Measurements from ENCODE around the gene TCL1A.

GRCh38 chr14:95756127-95756526 is 42.2 kb upstream of the TCL1A start:
- TF ChIP-seq TAF1 (IDR thresholded peaks at IDR 0.05; ENCODE audit: control insufficient read depth, extremely low read depth, insufficient read depth, low read length, severe bottlenecking) (no peak), SNAPC5 (CRISPR knock-in tag; IDR thresholded peaks at IDR 0.05) (no peak), MCM7 (IDR thresholded peaks at IDR 0.05) (no peak), MTA3 (IDR thresholded peaks at IDR 0.05; ENCODE audit: borderline replicate concordance) (no peak), EP300 (IDR thresholded peaks at IDR 0.05; ENCODE audit: low read length) (no peak), TBP (optimal IDR thresholded peaks at IDR 0.05; ENCODE audit: low read depth, low read length) (no peak)
